CD4-positive, CD25-positive, alpha-beta regulatory T cell (primary cell): Measurements from ENCODE around the gene ATAT1. TPM values are rescaled to one million over a fixed set of nuclear protein-coding genes. Genes with fewer than 3 reads are reported as not detected.
"Not testable (repeated sequence)": the region's sequence is repeated elsewhere in the genome, so short reads cannot be mapped to it uniquely, and the experiment has no call there.

Experiments used
- ATAC-seq, 2 donors: fragments of 150-1000 bp; cut with Tn5 transposase; one replicate each; pipeline ENCODE4 v1.10.0; 2021; ENCODE audit warnings: low read depth in 2 of 2, moderate number of reproducible peaks in 2 of 2, moderate library complexity in 1 of 2
- DNase-seq, 3 donors: peaks; one replicate each; pipeline versions ENCODE4 v3.0.0 to v3.0.0-alpha.2; 2012 to 2022; ENCODE audit warnings: mixed read lengths in 1 of 3
- H3K27ac ChIP-seq: one replicate; pipeline ENCODE4 v1.7.0; 2013; ENCODE audit warnings: mild to moderate bottlenecking, low read length; ENCODE audit not compliant: insufficient read depth, poor library complexity, severe bottlenecking
- H3K27me3 ChIP-seq: one replicate; pipeline ENCODE4 v1.7.0; 2013; ENCODE audit warnings: low read length; ENCODE audit not compliant: control insufficient read depth, insufficient read depth
- H3K36me3 ChIP-seq: one replicate; pipeline ENCODE4 v1.7.0; 2013; ENCODE audit warnings: mild to moderate bottlenecking, low read length, moderate library complexity; ENCODE audit not compliant: control insufficient read depth, insufficient read depth
- H3K4me1 ChIP-seq: 2 replicates; pipeline ENCODE4 v1.7.0; 2013; ENCODE audit warnings: mild to moderate bottlenecking, low read length; ENCODE audit not compliant: insufficient read depth, control insufficient read depth, poor library complexity, severe bottlenecking
- H3K4me3 ChIP-seq: one replicate; pipeline ENCODE4 v1.7.0; 2013; ENCODE audit warnings: low read depth, mild to moderate bottlenecking, low read length, moderate library complexity
- H3K9me3 ChIP-seq, 2 experiments: 1 replicate in 1 of 2; 2 replicates in 1 of 2; pipeline ENCODE4 v1.7.0; 2013; ENCODE audit warnings: low read length in 2 of 2, mild to moderate bottlenecking in 1 of 2, moderate library complexity in 1 of 2; ENCODE audit not compliant: control insufficient read depth in 2 of 2
- H3K27ac Mint-ChIP-seq, 3 donors: one replicate each; pipeline ENCODE4 v1.8.0; 2020 to 2022; ENCODE audit warnings: mild to moderate bottlenecking in 3 of 3, mixed read lengths in 3 of 3, moderate library complexity in 2 of 3
- H3K27me3 Mint-ChIP-seq: one replicate; pipeline ENCODE4 v1.8.0; 2022; ENCODE audit warnings: mild to moderate bottlenecking, mixed read lengths
- H3K36me3 Mint-ChIP-seq: one replicate; pipeline ENCODE4 v1.8.0; 2020; ENCODE audit warnings: mixed read lengths
- H3K4me1 Mint-ChIP-seq, 4 donors: one replicate each; pipeline ENCODE4 v1.8.0; 2020 to 2022; ENCODE audit warnings: mixed read lengths in 4 of 4, mild to moderate bottlenecking in 1 of 4
- H3K4me3 Mint-ChIP-seq, 4 donors: one replicate each; pipeline ENCODE4 v1.8.0; 2020 to 2022; ENCODE audit warnings: mild to moderate bottlenecking in 4 of 4, mixed read lengths in 4 of 4, moderate library complexity in 3 of 4
- H3K9me3 Mint-ChIP-seq, 7 donors: one replicate each; pipeline ENCODE4 v1.8.0; 2020 to 2022; ENCODE audit warnings: mixed read lengths in 7 of 7, mild to moderate bottlenecking in 3 of 7, moderate library complexity in 2 of 7
- polyA plus RNA-seq, 4 donors: library from polyadenylated mRNA; unstranded; fragments of 300-500 nt; fragmentation: Illumina TruSeq; gene quantifications; one replicate each; pipeline ENCODE4 v1.2.3, GENCODE V29; 2021
- total RNA-seq: library from RNA; stranded (reverse); gene quantifications from one replicate; pipeline ENCODE4 v1.2.3, GENCODE V29; 2022

Gene ATAT1
- total and polyA plus RNA-seq, 5 donors from 2014 or later, result 0.27 to 7.2 (median 0.62) TPM

DNA sequence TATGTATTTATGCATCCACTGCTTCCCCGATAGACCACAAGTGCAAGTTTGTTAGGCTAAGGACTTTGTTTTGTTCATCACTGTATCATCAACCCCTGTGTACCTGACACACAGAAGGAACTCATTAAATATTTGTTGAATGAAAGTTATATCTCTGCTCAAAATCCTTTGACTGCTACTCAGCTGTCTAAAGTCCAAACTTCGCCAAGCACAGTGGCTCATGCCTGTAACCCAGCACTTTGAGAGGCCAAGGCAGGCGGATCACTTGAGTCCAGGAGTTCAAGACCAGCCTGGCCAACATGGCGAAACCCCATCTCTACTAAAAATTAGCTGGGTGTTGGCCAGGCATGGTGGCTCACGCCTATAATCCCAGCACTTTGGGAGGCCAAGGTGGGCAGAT, 31.2 kb downstream of the ATAT1 start:
- not testable (repeated sequence) for H3K4me1 ChIP-seq, H3K9me3 ChIP-seq, H3K27ac ChIP-seq, ATAC-seq, H3K4me3 ChIP-seq, H3K4me1 Mint-ChIP-seq, H3K9me3 Mint-ChIP-seq, H3K4me3 Mint-ChIP-seq, H3K27me3 Mint-ChIP-seq, DNase-seq, H3K27me3 ChIP-seq
- peak overlapping the region in 1 of 3 donors; percentile 38 for H3K27ac Mint-ChIP-seq
- H3K36me3 Mint-ChIP-seq, result peaks cover 59% of the 10 kb centered on the region
- peaks cover 83% of the 10 kb centered on the region for H3K36me3 ChIP-seq

DNA sequence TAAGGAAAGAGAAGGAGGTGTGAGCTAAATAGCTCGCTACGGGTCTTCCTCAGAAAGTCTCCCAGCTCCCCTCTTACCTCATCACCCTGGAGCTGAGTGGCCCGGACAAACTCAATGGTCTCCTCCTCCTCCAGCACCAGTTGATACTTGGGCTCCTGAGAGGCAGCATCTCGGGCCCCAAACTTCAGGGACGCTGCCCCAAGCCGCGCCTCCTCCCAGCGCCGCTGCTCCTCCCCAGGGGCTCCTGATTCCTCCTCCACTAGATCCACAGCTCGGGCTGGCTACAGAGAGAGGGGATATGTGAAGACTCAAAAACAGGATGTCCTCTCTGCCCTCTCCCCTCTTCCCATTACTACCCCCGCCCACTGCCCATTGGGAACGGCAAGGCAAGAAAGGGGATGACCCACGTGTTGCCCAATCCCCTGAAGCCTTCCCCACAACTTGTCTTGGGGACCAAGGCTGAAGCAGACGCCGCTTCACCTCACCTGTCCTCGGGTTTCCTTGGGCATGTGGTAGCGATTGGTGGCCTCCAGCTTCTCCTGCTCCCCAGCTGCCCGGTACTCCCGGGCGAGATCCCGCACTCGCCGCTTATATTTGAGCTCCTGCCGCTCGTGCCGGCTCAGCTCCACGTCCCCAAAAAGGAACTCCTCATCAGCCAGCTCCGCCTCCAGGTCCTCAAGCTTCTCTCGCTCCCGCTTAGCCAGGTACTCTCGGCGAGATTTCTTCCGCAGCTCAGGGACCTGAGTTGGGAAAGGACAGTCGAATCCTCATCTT, 38.5 kb downstream of the ATAT1 start:
- Histone ChIP-seq H3K27ac (no peak overlapping the region), H3K4me1 (no peaks in the 10 kb centered on the region), H3K36me3 (peaks cover 64% of the 10 kb centered on the region), H3K4me3 (no peak overlapping the region), H3K9me3 (no peaks in the 10 kb centered on the region), H3K27me3 (no peaks in the 10 kb centered on the region)
- H3K27me3 Mint-ChIP-seq, result no peaks in the 10 kb centered on the region
- peak overlapping the region in 1 of 3 donors; percentile 63 for H3K27ac Mint-ChIP-seq
- no peaks in the 10 kb centered on the region for H3K9me3 Mint-ChIP-seq
- peaks cover 4 to 13% (median 5%) of the 10 kb centered on the region in 4 donors for H3K4me1 Mint-ChIP-seq
- DNase-seq, result no peak
- ATAC-seq, result no peak
- H3K4me3 Mint-ChIP-seq, result no peak overlapping the region
- H3K36me3 Mint-ChIP-seq, result peaks cover 49% of the 10 kb centered on the region

DNA sequence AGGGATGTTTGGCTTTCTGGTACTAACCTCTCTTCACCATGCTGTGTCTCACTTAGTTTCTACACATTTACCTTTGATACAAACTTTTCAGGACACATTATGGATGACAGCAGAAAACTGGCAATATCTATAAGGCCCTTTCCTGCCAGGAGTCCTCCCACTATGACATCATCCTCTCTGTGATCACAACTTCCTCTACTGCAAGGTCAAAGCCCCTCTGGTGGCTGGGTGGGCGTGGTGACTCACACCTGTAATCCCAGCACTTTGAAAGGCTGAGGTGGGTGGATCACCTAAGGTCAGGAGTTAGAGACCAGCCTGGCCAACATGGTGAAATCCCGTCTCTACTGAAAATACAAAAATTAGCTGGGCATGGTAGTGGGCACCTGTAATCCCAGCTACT, 39.6 kb downstream of the ATAT1 start:
- peaks cover 69% of the 10 kb centered on the region for H3K36me3 ChIP-seq
- H3K27me3 Mint-ChIP-seq, DNase-seq, H3K27ac ChIP-seq, H3K4me1 ChIP-seq, H3K27me3 ChIP-seq, ATAC-seq, H3K4me3 ChIP-seq, H3K9me3 Mint-ChIP-seq, H3K9me3 ChIP-seq, H3K4me3 Mint-ChIP-seq: not testable (repeated sequence)
- H3K4me1 Mint-ChIP-seq, result peaks cover 9 to 24% (median 13%) of the 10 kb centered on the region in 4 donors
- peaks cover 55% of the 10 kb centered on the region for H3K36me3 Mint-ChIP-seq
- peak overlapping the region in 1 of 3 donors; percentile 63 for H3K27ac Mint-ChIP-seq

DNA sequence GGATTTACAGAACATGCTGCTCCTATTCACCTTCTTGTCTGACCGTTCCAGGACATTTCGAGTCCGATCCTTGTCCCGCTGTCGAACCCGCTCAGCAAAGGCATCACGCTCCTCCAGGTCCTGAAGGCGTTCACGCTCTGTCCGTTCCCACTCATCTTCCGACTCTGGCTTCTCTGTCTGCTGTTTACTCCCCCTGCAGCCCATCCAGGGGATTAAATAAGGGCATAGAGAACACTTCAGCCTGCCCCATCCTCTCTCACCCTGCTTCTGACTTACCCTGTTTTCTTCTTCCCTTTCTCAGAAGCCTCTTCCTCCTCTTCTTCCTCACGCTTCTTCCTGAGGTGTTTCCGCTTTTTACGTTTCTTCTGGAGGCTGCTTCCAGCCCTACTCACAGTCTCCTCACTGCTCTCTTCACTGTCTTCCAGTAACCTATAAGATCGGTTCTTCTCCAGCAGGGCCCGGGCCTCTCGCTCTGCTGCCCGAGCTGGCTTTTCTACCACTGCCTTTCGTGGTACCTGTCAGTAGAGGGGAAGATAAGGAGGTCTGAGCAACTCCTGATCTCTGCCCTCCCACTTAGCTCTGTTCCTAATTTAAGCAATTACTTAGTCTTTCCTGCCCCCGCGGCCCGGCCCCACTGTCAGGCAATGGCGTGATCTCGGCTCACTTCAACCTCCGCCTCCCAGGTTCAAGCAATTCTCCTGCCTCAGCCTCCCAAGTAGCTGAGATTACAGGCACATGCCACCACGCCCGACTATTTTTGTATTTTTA, 44.3 kb downstream of the ATAT1 start:
- Mint-ChIP-seq H3K9me3 (no peaks in the 10 kb centered on the region), H3K4me1 (peaks cover 16 to 39% (median 22%) of the 10 kb centered on the region in 4 donors), H3K4me3 (peak overlapping the region; percentile 73 to 91 (median 80)), H3K36me3 (peaks cover 26% of the 10 kb centered on the region), H3K27ac (peak overlapping the region; percentile 42 to 81 (median 79)), H3K27me3 (peaks cover 5% of the 10 kb centered on the region)
- ATAC-seq (no peak), DNase-seq (no peak)
- no peak overlapping the region for H3K27ac ChIP-seq
- no peaks in the 10 kb centered on the region for H3K9me3 ChIP-seq
- H3K36me3 ChIP-seq, result peaks cover 31% of the 10 kb centered on the region
- H3K27me3 ChIP-seq, result no peaks in the 10 kb centered on the region
- no peak overlapping the region for H3K4me3 ChIP-seq
- peaks cover 21% of the 10 kb centered on the region for H3K4me1 ChIP-seq

DNA sequence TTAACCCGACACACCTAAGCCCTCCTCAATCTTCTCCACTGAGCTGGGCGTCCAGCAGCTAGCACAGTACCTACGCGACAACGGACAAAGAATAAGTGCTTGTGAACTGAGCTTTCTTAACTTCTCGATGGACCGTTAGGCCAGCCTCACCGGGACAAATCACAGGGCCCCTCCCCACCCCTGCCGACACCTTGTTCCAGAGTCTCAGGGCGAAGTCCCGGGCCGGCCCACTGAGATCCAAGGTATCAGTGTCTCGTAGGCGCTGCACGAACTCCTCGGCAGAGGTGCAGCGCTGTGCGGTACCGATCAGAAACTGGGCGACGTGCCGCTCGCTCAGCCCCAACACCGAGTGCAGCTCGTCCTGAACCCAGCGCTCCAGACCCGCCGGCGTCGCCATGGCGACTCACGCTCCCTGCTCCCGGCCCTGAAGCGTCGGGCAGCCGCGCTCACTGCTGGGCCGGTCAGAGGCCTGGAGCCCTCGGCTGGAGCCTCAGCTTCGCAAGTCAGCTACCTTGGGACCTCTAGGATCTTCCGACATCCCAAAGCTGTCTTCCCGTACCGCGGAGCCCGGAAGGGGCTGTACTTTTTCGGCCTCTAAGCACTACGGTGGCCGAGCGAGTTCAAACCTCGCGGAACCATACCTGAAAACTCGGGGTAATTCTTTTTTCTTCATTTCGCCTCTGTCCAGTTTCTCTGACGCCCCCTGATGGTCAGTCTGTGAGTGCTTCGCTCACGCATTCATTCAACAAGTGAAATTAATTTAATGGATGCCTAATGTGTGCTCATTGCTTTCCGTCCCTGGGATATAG, 46.0 kb downstream of the ATAT1 start, which contains the start of gene DHX16:
TSS of gene DHX16 (minus strand) at position 562 of the 809 bp plus-strand sequence. CDS start at position 397, 165 bp downstream.
- H3K36me3 Mint-ChIP-seq, result peaks cover 34% of the 10 kb centered on the region
- peak; percentile 85 to 96 (median 88) for DNase-seq
- peak within 1 kb of the TSS; percentile 85 for H3K4me3 ChIP-seq

DNA sequence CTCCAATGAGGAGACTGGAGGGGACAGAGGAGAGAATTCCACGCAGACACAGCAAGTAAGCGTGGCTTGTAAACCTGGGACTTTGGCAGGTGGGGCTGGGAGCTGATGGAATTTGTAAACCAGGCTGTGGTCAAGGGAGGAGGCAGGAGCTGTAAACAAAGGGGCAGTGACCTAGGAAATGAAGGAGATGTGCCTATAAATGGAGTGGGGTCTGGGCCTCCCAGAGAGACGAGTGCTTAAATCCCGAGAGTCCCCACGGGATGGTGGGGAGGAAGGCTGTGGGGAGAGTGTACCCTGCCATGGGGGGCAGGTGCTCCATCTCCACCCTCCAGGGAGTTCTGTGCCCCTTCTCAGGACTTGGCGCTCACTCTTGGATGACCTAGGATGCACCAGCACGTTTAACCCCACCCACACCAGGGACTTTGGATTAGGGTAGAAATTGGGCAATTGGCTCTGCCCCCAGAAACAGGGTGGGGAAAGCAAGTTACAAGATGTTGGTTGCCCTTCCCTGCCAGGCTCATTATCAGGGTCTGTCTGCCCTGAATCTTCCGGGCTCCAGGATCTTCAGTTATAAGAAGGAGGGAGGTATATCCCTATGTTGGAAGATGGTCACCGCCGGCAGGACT, 50.1 kb downstream of the ATAT1 start:
- Histone ChIP-seq H3K36me3 (peaks cover 36% of the 10 kb centered on the region), H3K27ac (no peak overlapping the region), H3K9me3 (no peaks in the 10 kb centered on the region), H3K4me3 (no peak overlapping the region), H3K4me1 (peaks cover 37% of the 10 kb centered on the region), H3K27me3 (no peaks in the 10 kb centered on the region)
- Mint-ChIP-seq H3K9me3 (no peaks in the 10 kb centered on the region), H3K27me3 (peaks cover 5% of the 10 kb centered on the region), H3K36me3 (peaks cover 29% of the 10 kb centered on the region), H3K4me1 (peaks cover 17 to 56% (median 29%) of the 10 kb centered on the region in 4 donors), H3K4me3 (peak overlapping the region in 2 of 4 donors; percentile 21 to 47), H3K27ac (peak overlapping the region in 2 of 3 donors; percentile 60 to 95)
- DNase-seq (no peak), ATAC-seq (no peak)

More for the DNA sequence above, 46.0 kb downstream of the ATAT1 start, which contains the start of gene DHX16:
- Histone ChIP-seq H3K27me3 (no peaks in the 10 kb centered on the region), H3K27ac (peak within 1 kb of the TSS; percentile 70), H3K9me3 (no peaks in the 10 kb centered on the region), H3K4me1 (peaks cover 21% of the 10 kb centered on the region), H3K36me3 (peaks cover 39% of the 10 kb centered on the region)
- Mint-ChIP-seq H3K4me1 (peaks cover 13 to 46% (median 28%) of the 10 kb centered on the region in 4 donors), H3K9me3 (no peaks in the 10 kb centered on the region), H3K27me3 (peaks cover 5% of the 10 kb centered on the region), H3K27ac (peak within 1 kb of the TSS; percentile 71 to 84 (median 82)), H3K4me3 (peak within 1 kb of the TSS; percentile 86 to 91 (median 90))
- peak; percentile 75 to 77 for ATAC-seq
